ENCODE measurements around the gene CLVS2. TPM values are rescaled to one million over a fixed set of nuclear protein-coding genes. Genes with fewer than 3 reads are reported as not detected.

The CLVS2 gene
- total RNA-seq, 1 experiment from 2014 or later: 0.94 TPM

GRCh38 chr6:123055256-123055655, 59.2 kb downstream of the CLVS2 start:
- Histone ChIP-seq H3K27me3 (ENCODE audit: control insufficient read depth, insufficient read depth, low read length) (no peaks in the 10 kb centered on the region), H3K4me3 (ENCODE audit: insufficient read depth, low read depth, low read length) (no peak overlapping the region), H3K36me3 (replicated peaks; ENCODE audit: control insufficient read depth, insufficient read depth, low read length) (no peaks in the 10 kb centered on the region)
- no peak for DNase-seq

- Histone ChIP-seq H3K27me3 (ENCODE audit: control insufficient read depth, insufficient read depth, low read length) (no peaks in the 10 kb centered on the region), H3K36me3 (replicated peaks; ENCODE audit: control insufficient read depth, insufficient read depth, low read length) (no peaks in the 10 kb centered on the region)
- DNase-seq: no peak
Measured at GRCh38 chr6:123062670-123063069, 66.6 kb downstream of the CLVS2 start.

GRCh38 chr6:123064038-123064437, 68.0 kb downstream of the CLVS2 start:
- Histone ChIP-seq H3K4me3 (ENCODE audit: insufficient read depth, low read depth, low read length) (no peak overlapping the region), H3K36me3 (replicated peaks; ENCODE audit: control insufficient read depth, insufficient read depth, low read length) (no peaks in the 10 kb centered on the region), H3K27me3 (ENCODE audit: control insufficient read depth, insufficient read depth, low read length) (no peaks in the 10 kb centered on the region)
- DNase-seq: no peak

More at GRCh38 chr6:123062670-123063069, 66.6 kb downstream of the CLVS2 start:
- H3K4me3 ChIP-seq (ENCODE audit: insufficient read depth, low read depth, low read length): no peak overlapping the region

GRCh38 chr6:123074616-123075015, 78.6 kb downstream of the CLVS2 start:
- H3K36me3 ChIP-seq (replicated peaks; ENCODE audit: control insufficient read depth, insufficient read depth, low read length): no peaks in the 10 kb centered on the region
- no peaks in the 10 kb centered on the region for H3K27me3 ChIP-seq (ENCODE audit: control insufficient read depth, insufficient read depth, low read length)
- DNase-seq: no peak
- H3K4me3 ChIP-seq (ENCODE audit: insufficient read depth, low read depth, low read length): no peak overlapping the region

GRCh38 chr6:123085403-123085802, 89.4 kb downstream of the CLVS2 start:
- no peak for DNase-seq
- H3K36me3 ChIP-seq (replicated peaks; ENCODE audit: control insufficient read depth, insufficient read depth, low read length): no peaks in the 10 kb centered on the region
- H3K27me3 ChIP-seq (ENCODE audit: control insufficient read depth, insufficient read depth, low read length): no peaks in the 10 kb centered on the region
- H3K4me3 ChIP-seq (ENCODE audit: insufficient read depth, low read depth, low read length): no peak overlapping the region

GRCh38 chr6:123089226-123089625, 93.2 kb downstream of the CLVS2 start:
- no peaks in the 10 kb centered on the region for H3K27me3 ChIP-seq (ENCODE audit: control insufficient read depth, insufficient read depth, low read length)
- H3K36me3 ChIP-seq (replicated peaks; ENCODE audit: control insufficient read depth, insufficient read depth, low read length): no peaks in the 10 kb centered on the region
- no peak for DNase-seq
- H3K4me3 ChIP-seq (ENCODE audit: insufficient read depth, low read depth, low read length): no peak overlapping the region

GRCh38 chr6:123091091-123091895, 95.3 kb downstream of the CLVS2 start:
- H3K4me3 ChIP-seq (ENCODE audit: insufficient read depth, low read depth, low read length): no peak overlapping the region
- no peak for DNase-seq
- no peaks in the 10 kb centered on the region for H3K27me3 ChIP-seq (ENCODE audit: control insufficient read depth, insufficient read depth, low read length)
- H3K36me3 ChIP-seq (replicated peaks; ENCODE audit: control insufficient read depth, insufficient read depth, low read length): no peaks in the 10 kb centered on the region

- Histone ChIP-seq H3K27me3 (ENCODE audit: control insufficient read depth, insufficient read depth, low read length) (no peaks in the 10 kb centered on the region), H3K4me3 (ENCODE audit: insufficient read depth, low read depth, low read length) (no peak overlapping the region), H3K36me3 (replicated peaks; ENCODE audit: control insufficient read depth, insufficient read depth, low read length) (no peaks in the 10 kb centered on the region)
- no peak for DNase-seq
Measured at GRCh38 chr6:123091896-123092271, 95.8 kb downstream of the CLVS2 start.

GRCh38 chr6:123094795-123095194, 98.8 kb downstream of the CLVS2 start:
- no peak overlapping the region for H3K4me3 ChIP-seq (ENCODE audit: insufficient read depth, low read depth, low read length)
- H3K36me3 ChIP-seq (replicated peaks; ENCODE audit: control insufficient read depth, insufficient read depth, low read length): no peaks in the 10 kb centered on the region
- no peak for DNase-seq
- H3K27me3 ChIP-seq (ENCODE audit: control insufficient read depth, insufficient read depth, low read length): no peaks in the 10 kb centered on the region

GRCh38 chr6:123105561-123105960, 109.5 kb downstream of the CLVS2 start:
- H3K36me3 ChIP-seq (replicated peaks; ENCODE audit: control insufficient read depth, insufficient read depth, low read length): no peaks in the 10 kb centered on the region
- no peak overlapping the region for H3K4me3 ChIP-seq (ENCODE audit: insufficient read depth, low read depth, low read length)
- H3K27me3 ChIP-seq (ENCODE audit: control insufficient read depth, insufficient read depth, low read length): no peaks in the 10 kb centered on the region
- DNase-seq: no peak

- Histone ChIP-seq H3K4me3 (ENCODE audit: insufficient read depth, low read depth, low read length) (no peak overlapping the region), H3K27me3 (ENCODE audit: control insufficient read depth, insufficient read depth, low read length) (no peaks in the 10 kb centered on the region), H3K36me3 (replicated peaks; ENCODE audit: control insufficient read depth, insufficient read depth, low read length) (no peaks in the 10 kb centered on the region)
- DNase-seq: no peak
Measured at GRCh38 chr6:123116370-123116769, 120.3 kb downstream of the CLVS2 start.

- DNase-seq: no peak
- Histone ChIP-seq H3K36me3 (replicated peaks; ENCODE audit: control insufficient read depth, insufficient read depth, low read length) (no peaks in the 10 kb centered on the region), H3K27me3 (ENCODE audit: control insufficient read depth, insufficient read depth, low read length) (no peaks in the 10 kb centered on the region), H3K4me3 (ENCODE audit: insufficient read depth, low read depth, low read length) (no peak overlapping the region)
Measured at GRCh38 chr6:123117145-123117908, 121.3 kb downstream of the CLVS2 start.

GRCh38 chr6:123118811-123119210, 122.8 kb downstream of the CLVS2 start:
- DNase-seq: no peak
- Histone ChIP-seq H3K27me3 (ENCODE audit: control insufficient read depth, insufficient read depth, low read length) (no peaks in the 10 kb centered on the region), H3K36me3 (replicated peaks; ENCODE audit: control insufficient read depth, insufficient read depth, low read length) (no peaks in the 10 kb centered on the region), H3K4me3 (ENCODE audit: insufficient read depth, low read depth, low read length) (no peak overlapping the region)
